Measurements from ENCODE around the gene OTOG.

Gene OTOG

GRCh38 chr11:17547051-17547577 is at the start of gene OTOG:
TSS of gene OTOG (plus strand) at chr11:17547259. CDS start at chr11:17547373, 114 bp downstream.
- peak; percentile 84 to 92 for DNase-seq

- DNase-seq: peak; percentile 40 to 78
These were observed 49.0 kb upstream of the OTOG start for GRCh38 chr11:17498058-17498457.

GRCh38 chr11:17498475-17498874 is 48.6 kb upstream of the OTOG start:
- peak in 1 of 2 experiments; percentile 45 for DNase-seq

GRCh38 chr11:17500673-17501072 is 46.4 kb upstream of the OTOG start:
- no peak for DNase-seq

- no peak for DNase-seq
These were observed 44.4 kb upstream of the OTOG start for GRCh38 chr11:17502630-17503029.

GRCh38 chr11:17504330-17505107 is 42.5 kb upstream of the OTOG start:
- peak; percentile 78 for DNase-seq

- no peak for DNase-seq
These were observed 41.9 kb upstream of the OTOG start for GRCh38 chr11:17505146-17505545.

GRCh38 chr11:17506314-17506713 is 40.7 kb upstream of the OTOG start:
- no peak for DNase-seq

GRCh38 chr11:17506942-17507341 is 40.1 kb upstream of the OTOG start:
- no peak for DNase-seq

GRCh38 chr11:17507773-17508172 is 39.3 kb upstream of the OTOG start:
- no peak for DNase-seq

GRCh38 chr11:17508306-17508705 is 38.8 kb upstream of the OTOG start:
- no peak for DNase-seq

- DNase-seq: no peak
These were observed 38.3 kb upstream of the OTOG start for GRCh38 chr11:17508791-17509190.

- DNase-seq: no peak
These were observed 36.4 kb upstream of the OTOG start for GRCh38 chr11:17510507-17511206.

GRCh38 chr11:17511571-17511970 is 35.5 kb upstream of the OTOG start:
- DNase-seq: no peak

GRCh38 chr11:17512101-17512500 is 35.0 kb upstream of the OTOG start:
- DNase-seq: no peak

GRCh38 chr11:17513853-17514252 is 33.2 kb upstream of the OTOG start:
- no peak for DNase-seq

- no peak for DNase-seq
These were observed 32.6 kb upstream of the OTOG start for GRCh38 chr11:17514476-17514875.

GRCh38 chr11:17515443-17516176 is 31.4 kb upstream of the OTOG start:
- DNase-seq: no peak

GRCh38 chr11:17516551-17517150 is 30.4 kb upstream of the OTOG start:
- no peak for DNase-seq

- no peak for DNase-seq
These were observed 29.9 kb upstream of the OTOG start for GRCh38 chr11:17517186-17517585.

GRCh38 chr11:17518366-17518765 is 28.7 kb upstream of the OTOG start:
- no peak for DNase-seq

- peak; percentile 64 to 90 for DNase-seq
These were observed 27.8 kb upstream of the OTOG start for GRCh38 chr11:17519061-17519885.
